ENCODE measurements around the gene LCE1D. TPM values are rescaled to one million over a fixed set of nuclear protein-coding genes. Genes with fewer than 3 reads are reported as not detected.

The LCE1D gene
- not detected for total RNA-seq

- Histone ChIP-seq H3K4me1 (ENCODE audit: insufficient read depth, low read length) (no peaks in the 10 kb centered on the region), H3K4me3 (ENCODE audit: low read length) (no peak within 1 kb of the TSS), H3K9me3 (ENCODE audit: low read depth, low read length) (no peaks in the 10 kb centered on the region), H3K27me3 (ENCODE audit: insufficient read depth, low read length) (peaks cover 10% of the 10 kb centered on the region)
Observed at GRCh38 chr1:152796421-152796820, at the start of gene LCE1D. Gene LCE1D (plus strand): TSS chr1:152796721. CDS start chr1:152797795, 1,074 bp downstream.

- Histone ChIP-seq H3K4me3 (ENCODE audit: low read length) (no peak overlapping the region), H3K4me1 (ENCODE audit: insufficient read depth, low read length) (no peaks in the 10 kb centered on the region), H3K9me3 (ENCODE audit: low read depth, low read length) (no peaks in the 10 kb centered on the region), H3K27me3 (ENCODE audit: insufficient read depth, low read length) (peaks cover 9% of the 10 kb centered on the region)
Observed at GRCh38 chr1:152747831-152748230, 48.7 kb upstream of the LCE1D start.

GRCh38 chr1:152752225-152752624, 44.3 kb upstream of the LCE1D start:
- Histone ChIP-seq H3K27me3 (ENCODE audit: insufficient read depth, low read length) (peaks cover 9% of the 10 kb centered on the region), H3K9me3 (ENCODE audit: low read depth, low read length) (no peaks in the 10 kb centered on the region), H3K4me1 (ENCODE audit: insufficient read depth, low read length) (no peaks in the 10 kb centered on the region), H3K4me3 (ENCODE audit: low read length) (no peak overlapping the region)

- peaks cover 4% of the 10 kb centered on the region for H3K27me3 ChIP-seq (ENCODE audit: insufficient read depth, low read length)
- H3K4me3 ChIP-seq (ENCODE audit: low read length) = no peak overlapping the region
- H3K9me3 ChIP-seq (ENCODE audit: low read depth, low read length) = no peaks in the 10 kb centered on the region
- H3K4me1 ChIP-seq (ENCODE audit: insufficient read depth, low read length) = no peaks in the 10 kb centered on the region
Observed at GRCh38 chr1:152753586-152753985, 42.9 kb upstream of the LCE1D start.

DNA sequence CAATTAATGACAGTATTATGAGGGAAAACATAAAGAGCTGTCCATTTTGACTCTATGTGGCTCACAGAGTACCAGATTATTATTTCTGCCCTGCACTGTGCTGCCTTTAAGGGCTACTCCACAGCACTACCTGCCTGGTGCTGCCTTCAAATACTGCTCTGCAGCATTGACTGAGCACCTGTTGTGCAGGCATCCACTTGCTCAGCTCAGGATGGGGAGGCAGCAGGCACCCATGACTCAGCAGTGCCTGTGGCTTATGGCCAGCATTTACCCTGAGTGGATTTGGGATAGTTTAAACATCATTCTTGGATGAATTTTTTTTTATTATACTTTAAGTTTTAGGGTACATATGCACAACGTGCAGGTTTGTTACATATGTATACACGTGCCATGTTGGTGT, 39.6 kb upstream of the LCE1D start:
- H3K27me3 ChIP-seq (ENCODE audit: insufficient read depth, low read length) = no peaks in the 10 kb centered on the region
- H3K9me3 ChIP-seq (ENCODE audit: low read depth, low read length) = no peaks in the 10 kb centered on the region
- no peaks in the 10 kb centered on the region for H3K4me1 ChIP-seq (ENCODE audit: insufficient read depth, low read length)
- no peak overlapping the region for H3K4me3 ChIP-seq (ENCODE audit: low read length)

DNA sequence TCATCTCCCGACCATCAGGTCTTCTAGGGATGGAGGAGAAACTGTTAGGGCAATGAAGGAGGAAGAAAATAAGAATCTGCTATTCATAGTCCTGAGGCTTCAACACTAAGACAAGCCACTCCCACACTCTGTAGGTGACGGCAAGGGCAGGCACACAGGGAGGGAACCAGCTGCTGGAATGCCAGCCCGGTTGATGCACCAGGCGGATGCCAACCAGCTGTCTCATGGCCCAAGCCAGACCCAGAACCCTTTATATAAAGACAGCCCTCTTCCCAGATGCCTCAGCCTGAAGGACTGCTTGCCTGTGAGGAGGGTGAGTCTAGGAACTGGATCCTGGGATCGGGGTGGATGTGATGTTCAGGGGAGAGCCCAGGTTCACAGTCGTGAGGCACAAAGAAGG, 38.8 kb upstream of the LCE1D start, which contains the start of gene KPRP:
Gene KPRP, plus strand, starts transcription at position 279 of the 400 bp plus-strand sequence. CDS start 1,564 bp downstream, outside the sequence.
- H3K4me1 ChIP-seq (ENCODE audit: insufficient read depth, low read length) = no peaks in the 10 kb centered on the region
- H3K4me3 ChIP-seq (ENCODE audit: low read length) = no peak within 1 kb of the TSS
- no peaks in the 10 kb centered on the region for H3K9me3 ChIP-seq (ENCODE audit: low read depth, low read length)
- no peaks in the 10 kb centered on the region for H3K27me3 ChIP-seq (ENCODE audit: insufficient read depth, low read length)

DNA sequence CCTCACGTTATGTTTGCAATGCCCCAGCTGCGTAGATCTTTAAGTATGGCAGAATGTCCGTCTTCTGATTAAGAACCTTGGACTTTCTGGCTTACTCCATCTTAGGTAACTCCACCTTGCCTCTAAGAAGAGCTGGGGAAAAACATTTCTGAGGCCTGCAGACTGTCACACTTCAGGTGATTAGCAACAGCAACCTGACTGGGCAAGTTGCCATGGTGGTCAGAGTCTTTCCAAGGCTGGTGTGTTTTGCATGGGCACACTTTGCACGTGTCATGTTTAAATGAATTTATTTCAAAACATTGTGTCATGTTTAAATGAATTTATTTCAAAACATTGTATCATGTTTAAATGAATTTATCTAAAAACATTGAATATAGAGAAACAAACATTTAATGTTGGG, 37.9 kb upstream of the LCE1D start:
- Histone ChIP-seq H3K4me3 (ENCODE audit: low read length) (no peak overlapping the region), H3K4me1 (ENCODE audit: insufficient read depth, low read length) (no peaks in the 10 kb centered on the region), H3K27me3 (ENCODE audit: insufficient read depth, low read length) (no peaks in the 10 kb centered on the region), H3K9me3 (ENCODE audit: low read depth, low read length) (no peaks in the 10 kb centered on the region)

GRCh38 chr1:152759453-152760173, 36.9 kb upstream of the LCE1D start:
- H3K4me1 ChIP-seq (ENCODE audit: insufficient read depth, low read length) = no peaks in the 10 kb centered on the region
- H3K9me3 ChIP-seq (ENCODE audit: low read depth, low read length) = no peaks in the 10 kb centered on the region
- H3K27me3 ChIP-seq (ENCODE audit: insufficient read depth, low read length) = no peaks in the 10 kb centered on the region
- H3K4me3 ChIP-seq (ENCODE audit: low read length) = no peak overlapping the region

DNA sequence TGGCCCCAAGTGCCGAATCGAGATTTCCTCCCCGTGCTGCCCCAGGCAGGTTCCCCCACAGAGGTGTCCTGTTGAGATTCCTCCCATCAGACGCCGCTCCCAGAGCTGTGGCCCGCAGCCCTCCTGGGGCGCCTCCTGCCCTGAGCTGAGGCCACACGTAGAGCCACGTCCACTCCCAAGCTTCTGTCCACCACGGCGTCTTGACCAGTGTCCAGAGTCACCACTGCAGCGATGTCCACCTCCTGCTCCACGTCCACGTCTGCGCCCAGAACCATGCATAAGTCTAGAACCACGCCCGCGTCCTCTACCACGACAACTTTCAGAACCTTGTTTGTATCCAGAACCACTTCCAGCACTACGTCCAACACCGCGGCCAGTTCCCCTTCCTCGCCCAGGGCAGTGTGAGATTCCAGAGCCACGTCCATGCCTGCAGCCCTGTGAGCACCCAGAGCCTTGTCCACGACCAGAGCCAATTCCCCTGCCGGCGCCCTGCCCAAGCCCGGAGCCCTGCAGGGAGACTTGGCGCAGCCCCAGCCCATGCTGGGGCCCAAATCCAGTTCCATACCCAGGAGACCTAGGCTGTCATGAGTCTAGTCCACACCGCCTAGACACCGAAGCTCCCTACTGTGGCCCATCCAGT, 35.9 kb upstream of the LCE1D start:
- H3K4me3 ChIP-seq (ENCODE audit: low read length) = no peak overlapping the region
- no peaks in the 10 kb centered on the region for H3K9me3 ChIP-seq (ENCODE audit: low read depth, low read length)
- no peaks in the 10 kb centered on the region for H3K27me3 ChIP-seq (ENCODE audit: insufficient read depth, low read length)
- no peaks in the 10 kb centered on the region for H3K4me1 ChIP-seq (ENCODE audit: insufficient read depth, low read length)

DNA sequence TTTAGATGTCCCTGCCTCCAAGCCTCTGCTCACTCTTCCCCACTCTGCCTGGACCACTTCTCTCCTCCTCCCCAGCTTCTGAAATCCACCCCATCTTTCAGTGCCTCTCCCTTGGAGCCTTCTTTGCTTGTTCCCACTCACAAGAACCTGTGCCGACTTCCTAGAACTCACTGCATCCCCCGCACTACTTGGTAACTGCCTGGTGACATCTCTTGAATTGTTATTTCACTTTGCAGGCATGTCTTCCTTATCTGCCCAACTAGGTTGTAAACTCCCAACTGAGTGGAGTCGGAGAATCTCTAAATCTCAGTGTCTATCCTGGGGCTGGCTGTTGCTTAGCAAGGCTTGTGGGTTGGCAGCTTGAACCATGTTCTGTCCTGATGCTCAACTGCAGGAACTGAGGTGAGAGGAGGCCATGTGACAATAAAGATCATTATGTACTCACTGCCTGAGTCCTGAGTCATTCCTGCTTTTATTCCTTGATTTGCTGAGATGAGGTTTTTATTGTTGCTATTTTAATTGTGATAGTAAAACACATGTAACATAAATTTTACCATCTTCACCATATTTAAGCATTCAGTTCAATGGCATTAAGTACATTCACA, 34.8 kb upstream of the LCE1D start:
- no peaks in the 10 kb centered on the region for H3K9me3 ChIP-seq (ENCODE audit: low read depth, low read length)
- no peaks in the 10 kb centered on the region for H3K27me3 ChIP-seq (ENCODE audit: insufficient read depth, low read length)
- no peaks in the 10 kb centered on the region for H3K4me1 ChIP-seq (ENCODE audit: insufficient read depth, low read length)
- H3K4me3 ChIP-seq (ENCODE audit: low read length) = no peak overlapping the region

GRCh38 chr1:152768847-152769533, 27.5 kb upstream of the LCE1D start:
- Histone ChIP-seq H3K9me3 (ENCODE audit: low read depth, low read length) (no peaks in the 10 kb centered on the region), H3K4me3 (ENCODE audit: low read length) (no peak overlapping the region), H3K4me1 (ENCODE audit: insufficient read depth, low read length) (no peaks in the 10 kb centered on the region), H3K27me3 (ENCODE audit: insufficient read depth, low read length) (no peaks in the 10 kb centered on the region)

- Histone ChIP-seq H3K4me3 (ENCODE audit: low read length) (no peak overlapping the region), H3K9me3 (ENCODE audit: low read depth, low read length) (no peaks in the 10 kb centered on the region), H3K27me3 (ENCODE audit: insufficient read depth, low read length) (no peaks in the 10 kb centered on the region), H3K4me1 (ENCODE audit: insufficient read depth, low read length) (no peaks in the 10 kb centered on the region)
Observed at GRCh38 chr1:152770411-152770810, 26.1 kb upstream of the LCE1D start.

GRCh38 chr1:152774875-152775274, 21.6 kb upstream of the LCE1D start, which contains the start of gene LCE1F:
Gene LCE1F (plus strand): TSS chr1:152775140. CDS start chr1:152776372, 1,232 bp downstream.
- Histone ChIP-seq H3K4me3 (ENCODE audit: low read length) (no peak within 1 kb of the TSS), H3K9me3 (ENCODE audit: low read depth, low read length) (no peaks in the 10 kb centered on the region), H3K27me3 (ENCODE audit: insufficient read depth, low read length) (peaks cover 2% of the 10 kb centered on the region), H3K4me1 (ENCODE audit: insufficient read depth, low read length) (no peaks in the 10 kb centered on the region)

GRCh38 chr1:152776361-152776760, 20.2 kb upstream of the LCE1D start:
- H3K27me3 ChIP-seq (ENCODE audit: insufficient read depth, low read length) = peaks cover 2% of the 10 kb centered on the region
- no peaks in the 10 kb centered on the region for H3K4me1 ChIP-seq (ENCODE audit: insufficient read depth, low read length)
- H3K4me3 ChIP-seq (ENCODE audit: low read length) = no peak overlapping the region
- no peaks in the 10 kb centered on the region for H3K9me3 ChIP-seq (ENCODE audit: low read depth, low read length)
